Measurements from ENCODE around the gene PRKCE.
A peak's percentile ranks its signal among the peaks of the same experiment; 100 is the strongest.

PRKCE gene

GRCh38 chr2:45634223-45634622 lies 17.3 kb upstream of the PRKCE start:
- no peak for DNase-seq

DNA sequence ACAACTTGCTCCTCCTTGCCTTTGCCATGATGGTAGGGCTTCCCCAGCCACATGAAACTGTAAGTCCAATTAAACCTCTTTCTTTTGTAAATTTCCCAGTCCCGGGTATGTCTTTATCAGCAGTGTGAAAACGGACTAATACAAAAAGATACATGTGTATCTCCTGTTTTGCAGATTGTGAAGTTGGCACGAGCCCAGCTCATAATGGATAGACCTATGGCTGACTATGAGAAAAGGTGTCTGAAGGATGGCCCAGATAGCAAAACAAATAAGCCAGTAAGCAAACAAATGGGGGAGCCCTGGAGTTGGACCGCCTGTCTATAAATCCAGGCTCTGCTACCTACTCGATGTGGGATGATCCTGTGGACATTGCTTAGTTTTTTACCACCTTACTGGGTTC lies 15.5 kb upstream of the PRKCE start:
- no peak for DNase-seq

- no peak for DNase-seq
Observed at GRCh38 chr2:45637440-45637839, 14.0 kb upstream of the PRKCE start.

DNA sequence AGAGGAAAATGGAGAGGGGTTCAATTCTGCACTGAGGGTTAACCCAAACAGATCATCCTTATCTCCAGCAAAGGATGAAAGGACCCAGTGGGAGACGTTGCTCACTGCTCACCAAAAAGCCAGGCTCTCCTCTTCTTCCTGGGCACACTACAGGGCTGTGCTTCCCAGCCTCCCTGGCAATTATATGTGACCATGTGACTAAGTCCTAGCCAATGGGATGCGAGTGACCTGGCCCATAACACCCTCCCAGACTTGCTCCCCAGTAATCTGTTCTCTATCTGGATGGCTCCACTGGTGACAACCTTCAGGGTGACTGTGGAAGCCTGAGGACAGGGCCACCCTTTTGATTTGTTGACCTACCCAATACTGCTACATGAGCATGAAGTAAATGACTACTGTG lies 10.9 kb upstream of the PRKCE start:
- no peak for DNase-seq

- no peak for DNase-seq
Observed at GRCh38 chr2:45643095-45643494, 8.4 kb upstream of the PRKCE start.

- DNase-seq = peak; percentile 79
Observed at GRCh38 chr2:45643543-45644542, 7.6 kb upstream of the PRKCE start.

DNA sequence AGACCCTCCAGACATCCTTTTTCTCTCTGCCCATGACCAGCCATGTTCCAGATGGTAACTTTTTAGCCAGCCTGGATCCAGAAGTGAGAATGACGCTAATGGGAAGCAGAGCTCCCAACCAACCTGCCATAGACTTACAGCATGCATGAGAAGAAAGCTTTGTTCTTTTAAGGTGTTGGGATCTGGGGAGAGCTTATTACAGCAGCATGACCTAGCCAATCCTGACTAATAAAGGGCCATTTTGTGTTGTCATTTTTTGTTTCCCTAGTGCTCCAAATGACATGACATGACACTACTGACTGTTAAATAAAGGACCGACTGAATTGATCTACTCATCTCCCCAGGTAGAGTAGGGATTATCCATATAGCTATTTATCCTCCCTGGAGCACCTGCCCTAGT lies 5.2 kb upstream of the PRKCE start:
- no peak for DNase-seq

- no peak for DNase-seq
Observed at GRCh38 chr2:45647356-45647755, 4.1 kb upstream of the PRKCE start.

- DNase-seq = no peak
Observed at GRCh38 chr2:45647986-45648520, 3.4 kb upstream of the PRKCE start.

GRCh38 chr2:45648636-45649035 lies 2.8 kb upstream of the PRKCE start:
- DNase-seq = no peak

- no peak for DNase-seq
Observed at GRCh38 chr2:45649462-45649857, 2.0 kb upstream of the PRKCE start.

GRCh38 chr2:45649858-45650811 lies 1.3 kb upstream of the PRKCE start:
- peak; percentile 66 for DNase-seq

DNA sequence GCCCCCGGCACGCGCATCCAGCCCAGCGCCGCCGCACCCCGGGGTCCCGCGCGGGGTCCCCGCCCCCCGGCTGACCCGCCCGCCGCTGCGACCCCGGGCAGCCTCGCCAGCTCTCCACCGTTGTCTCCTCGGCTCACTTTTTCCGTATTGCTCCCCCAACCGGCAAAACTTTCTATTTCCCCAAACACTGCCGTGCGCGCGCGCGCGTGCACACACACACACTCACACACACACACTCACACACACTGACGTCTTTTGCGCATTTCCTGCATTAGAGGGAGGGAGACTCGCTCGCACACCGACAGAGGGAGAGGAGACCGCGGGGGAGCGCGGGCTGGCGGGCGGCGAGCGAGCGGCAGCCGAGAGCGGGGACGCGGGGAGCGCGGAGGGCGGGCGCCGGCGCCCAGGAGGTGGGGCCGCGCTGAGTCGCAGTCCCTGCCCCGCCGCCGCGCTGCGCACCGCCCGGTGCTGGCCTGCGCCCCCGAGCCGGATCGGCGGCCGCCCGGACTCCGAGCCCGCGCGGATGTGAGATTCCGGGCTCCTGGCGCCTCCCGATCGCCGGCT lies 542 bp upstream of the PRKCE start:
- peak; percentile 95 for DNase-seq

DNA sequence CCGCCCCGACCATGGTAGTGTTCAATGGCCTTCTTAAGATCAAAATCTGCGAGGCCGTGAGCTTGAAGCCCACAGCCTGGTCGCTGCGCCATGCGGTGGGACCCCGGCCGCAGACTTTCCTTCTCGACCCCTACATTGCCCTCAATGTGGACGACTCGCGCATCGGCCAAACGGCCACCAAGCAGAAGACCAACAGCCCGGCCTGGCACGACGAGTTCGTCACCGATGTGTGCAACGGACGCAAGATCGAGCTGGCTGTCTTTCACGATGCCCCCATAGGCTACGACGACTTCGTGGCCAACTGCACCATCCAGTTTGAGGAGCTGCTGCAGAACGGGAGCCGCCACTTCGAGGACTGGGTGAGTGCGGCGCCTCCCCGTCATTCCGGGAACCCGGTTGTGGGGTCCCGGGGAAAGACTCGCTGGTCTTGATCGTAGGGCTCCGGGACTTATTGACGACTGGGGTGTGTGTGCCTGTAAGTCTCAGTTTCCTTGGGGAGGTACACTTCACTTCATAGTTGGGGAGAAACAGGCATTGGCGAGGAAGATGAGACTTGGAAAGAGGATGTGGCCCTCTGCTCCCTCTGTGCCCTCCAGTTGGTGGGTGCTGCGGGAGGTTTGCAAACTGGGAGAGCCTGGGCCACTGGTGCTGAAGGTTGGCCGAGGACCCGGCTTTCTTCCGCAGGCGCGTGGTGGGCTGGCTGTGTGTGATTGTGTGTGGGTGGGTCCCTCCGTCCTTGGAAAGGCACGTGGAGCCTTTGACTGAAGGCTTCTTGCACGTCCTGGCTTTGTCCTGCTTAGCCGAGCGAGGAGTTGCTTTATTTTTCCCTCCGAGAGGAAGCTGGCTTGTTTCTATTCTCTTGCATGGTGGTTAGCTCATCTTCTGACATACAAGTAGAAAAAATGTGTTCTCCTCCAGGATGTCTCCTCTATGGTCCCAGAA lies 886 bp downstream of the PRKCE start:
- DNase-seq = peak; percentile 40

GRCh38 chr2:45653122-45653913 lies 1.8 kb downstream of the PRKCE start:
- no peak for DNase-seq

DNA sequence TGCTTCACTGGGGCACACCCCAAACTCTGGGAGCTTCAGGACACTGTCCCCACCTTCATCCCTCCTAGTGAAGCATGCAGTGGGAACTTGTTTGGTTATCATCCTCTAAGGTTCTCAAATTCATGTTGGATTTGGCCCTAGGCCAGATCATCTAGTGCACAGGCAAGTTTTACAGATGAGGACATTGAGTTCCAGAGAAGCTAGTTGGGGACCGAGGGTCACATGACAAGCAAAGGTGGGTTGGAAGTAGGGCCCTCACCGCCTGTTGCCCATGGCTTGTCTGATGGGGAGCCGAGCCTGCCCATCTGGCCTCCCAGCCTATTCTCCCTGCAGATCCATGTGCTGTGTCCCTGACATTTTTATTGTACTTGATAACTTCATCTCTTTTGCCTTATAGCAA lies 2.8 kb downstream of the PRKCE start:
- DNase-seq = no peak

DNA sequence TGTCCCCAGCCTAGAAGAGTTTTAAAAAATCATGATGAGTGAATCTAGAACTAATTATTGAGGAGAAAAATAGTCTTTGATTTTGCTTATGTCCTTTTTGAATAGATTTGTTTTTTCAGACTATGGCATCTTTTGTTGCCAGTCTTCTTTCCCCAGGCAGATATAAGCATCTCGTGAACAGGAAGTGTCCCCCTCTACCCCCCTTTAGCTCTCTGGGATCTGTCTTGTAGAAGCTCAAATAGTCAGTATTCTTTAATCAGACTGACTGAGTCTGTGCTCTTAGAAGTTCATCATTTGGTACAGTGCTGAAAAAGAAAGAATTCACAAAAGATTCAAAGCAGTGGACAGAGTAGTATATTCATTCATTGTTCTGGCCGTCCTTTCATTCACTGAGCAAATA lies 10.4 kb downstream of the PRKCE start:
- DNase-seq = no peak

- DNase-seq = no peak
Observed at GRCh38 chr2:45664635-45665261, 13.3 kb downstream of the PRKCE start.

- DNase-seq = no peak
Observed at GRCh38 chr2:45668509-45668908, 17.0 kb downstream of the PRKCE start.

GRCh38 chr2:45669032-45669486 lies 17.6 kb downstream of the PRKCE start:
- DNase-seq = no peak
